Transverse colon (tissue), 4 donors: Measurements from ENCODE around the gene SULF2. TPM values are rescaled to one million over a fixed set of nuclear protein-coding genes. Genes with fewer than 3 reads are reported as not detected.

Experiments
- DNase-seq: peaks from one replicate; pipeline ENCODE4 v3.0.0-alpha.2; 2019
- H3K27ac ChIP-seq, 4 donors: fragments of 200-600 bp; sonication (generic); 2 replicates each; pipeline ENCODE4 v1.5.1; 2016 to 2018; ENCODE audit warnings: inconsistent platforms in 4 of 4
- H3K27me3 ChIP-seq: fragments of 200-600 bp; sonication (generic); 2 replicates; pipeline ENCODE4 v1.5.1; 2017; ENCODE audit warnings: inconsistent platforms
- H3K36me3 ChIP-seq, 4 donors: fragments of 200-600 bp; sonication (generic); 2 replicates each; pipeline ENCODE4 v1.5.1; 2017 to 2019; ENCODE audit warnings: inconsistent platforms in 4 of 4
- H3K4me1 ChIP-seq, 4 donors: fragments of 200-600 bp; sonication (generic); 2 replicates each; pipeline ENCODE4 v1.5.1; 2017 to 2020; ENCODE audit warnings: inconsistent platforms in 4 of 4
- H3K4me3 ChIP-seq, 4 donors: fragments of 200-600 bp; sonication (generic); 1 replicate in 1 of 4; 2 replicates in 3 of 4; pipeline versions ENCODE4 v1.5.1 to v1.6.1; 2017 to 2019; ENCODE audit warnings: inconsistent platforms in 4 of 4
- H3K9me3 ChIP-seq, 2 donors: fragments of 200-600 bp; sonication (generic); 2 replicates each; pipeline ENCODE4 v1.5.1; 2017 to 2019; ENCODE audit warnings: inconsistent platforms in 2 of 2
- EP300 ChIP-seq: sonication (generic); formaldehyde crosslinking; IDR thresholded peaks from one replicate; pipeline ENCODE4 v1.6.1; 2017; ENCODE audit warnings: antibody characterized with exemption, low read depth
- POLR2A ChIP-seq: fragments of 450-650 bp; IDR thresholded peaks from one replicate; pipeline ENCODE4 v1.6.1; 2016; ENCODE audit warnings: antibody characterized with exemption, mild to moderate bottlenecking, moderate library complexity
- POLR2AphosphoS5 ChIP-seq, 3 donors: sonication (generic); formaldehyde crosslinking; IDR thresholded peaks; one replicate each; pipeline ENCODE4 v1.6.1; 2016; ENCODE audit warnings: antibody characterized with exemption in 3 of 3
- WGBS, 2 donors: methylation state at CpG; one replicate each; pipeline ENCODE4 v1.1.5; 2018; ENCODE audit warnings: low coverage in 1 of 2; 5-methylcytosine and 5-hydroxymethylcytosine counted together
- in situ Hi-C, 4 donors: fragments of 200-750 bp; cut with MboI; loops; one replicate each; pipeline versions ENCODE4 v1.15.0 to v1.15.1; 2017; ENCODE audit warnings: low sequenced_read_pairs in 3 of 4, low pct_ligation_motif_present in 1 of 4, low pct_unique_long_range_greater_than_20kb in 1 of 4
- intact Hi-C: fragments of 100-400 bp; cut with DNase I; formaldehyde crosslinking; loops from one replicate; pipeline ENCODE4 v1.15.1; 2023; ENCODE audit warnings: low total_unique reads
- total RNA-seq, 4 donors: library from RNA; depleted of rRNA; stranded (reverse); fragments of >200 nt; gene quantifications; one replicate each; pipeline ENCODE4 v1.1.0, GENCODE V29; 2016
- TF ChIP-seq, protein P1 (sequence below), 5 experiments: fragments of 200-600 bp in 3 of 5; fragments of 450-650 bp in 2 of 5; sonication (generic) in 3 of 5; IDR thresholded peaks; 1 replicate in 2 of 5; 2 replicates in 3 of 5; pipeline ENCODE4 v1.5.1; 2016 to 2017; ENCODE audit warnings: antibody characterized with exemption in 5 of 5, inconsistent platforms in 3 of 5, mild to moderate bottlenecking in 2 of 5, moderate library complexity in 1 of 5

The SULF2 gene
- total RNA-seq, 4 donors from 2014 or later, result 103 to 257 (median 191) TPM

- Histone ChIP-seq H3K27ac (peak overlapping the region in 1 of 4 donors; percentile 22), H3K4me1 (peaks cover 0 to 10% (median 3%) of the 10 kb centered on the region in 4 donors), H3K4me3 (no peak overlapping the region), H3K27me3 (no peaks in the 10 kb centered on the region), H3K9me3 (no peaks in the 10 kb centered on the region), H3K36me3 (no peaks in the 10 kb centered on the region)
- no peak for TF ChIP-seq POLR2AphosphoS5 (IDR thresholded peaks at IDR 0.05)
- no peak for TF ChIP-seq EP300
- TF ChIP-seq, protein P1, sequence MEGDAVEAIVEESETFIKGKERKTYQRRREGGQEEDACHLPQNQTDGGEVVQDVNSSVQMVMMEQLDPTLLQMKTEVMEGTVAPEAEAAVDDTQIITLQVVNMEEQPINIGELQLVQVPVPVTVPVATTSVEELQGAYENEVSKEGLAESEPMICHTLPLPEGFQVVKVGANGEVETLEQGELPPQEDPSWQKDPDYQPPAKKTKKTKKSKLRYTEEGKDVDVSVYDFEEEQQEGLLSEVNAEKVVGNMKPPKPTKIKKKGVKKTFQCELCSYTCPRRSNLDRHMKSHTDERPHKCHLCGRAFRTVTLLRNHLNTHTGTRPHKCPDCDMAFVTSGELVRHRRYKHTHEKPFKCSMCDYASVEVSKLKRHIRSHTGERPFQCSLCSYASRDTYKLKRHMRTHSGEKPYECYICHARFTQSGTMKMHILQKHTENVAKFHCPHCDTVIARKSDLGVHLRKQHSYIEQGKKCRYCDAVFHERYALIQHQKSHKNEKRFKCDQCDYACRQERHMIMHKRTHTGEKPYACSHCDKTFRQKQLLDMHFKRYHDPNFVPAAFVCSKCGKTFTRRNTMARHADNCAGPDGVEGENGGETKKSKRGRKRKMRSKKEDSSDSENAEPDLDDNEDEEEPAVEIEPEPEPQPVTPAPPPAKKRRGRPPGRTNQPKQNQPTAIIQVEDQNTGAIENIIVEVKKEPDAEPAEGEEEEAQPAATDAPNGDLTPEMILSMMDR (IDR thresholded peaks at IDR 0.05), result no peak
- WGBS, 2 donors, result 88% methylated on average over 18 of the region's 19 CpGs; no CpG with 5 or more reads in 1 of the 2 donors
- no peak for DNase-seq
- in situ Hi-C loops (loop anchor here in 1 of 4 donors (10.0 kb wide), 1 partner anchor 932 kb away; no protein-coding TSS in a partner anchor), intact Hi-C loops (no loop called here)
These were observed 102.4 kb downstream of the SULF2 start for GRCh38 chr20:47682916-47683315.

GRCh38 chr20:47682028-47682783 is 103.1 kb downstream of the SULF2 start:
- Histone ChIP-seq H3K9me3 (no peaks in the 10 kb centered on the region), H3K27me3 (no peaks in the 10 kb centered on the region), H3K36me3 (no peaks in the 10 kb centered on the region), H3K4me3 (no peak overlapping the region), H3K27ac (peak overlapping the region in 2 of 4 donors; percentile 41 to 56), H3K4me1 (peaks cover 0 to 10% (median 3%) of the 10 kb centered on the region in 4 donors)
- in situ Hi-C loops (loop anchor here in 1 of 4 donors (10.0 kb wide), 1 partner anchor 933 kb away; no protein-coding TSS in a partner anchor), intact Hi-C loops (no loop called here)
- DNase-seq, result no peak
- TF ChIP-seq, protein P1 (IDR thresholded peaks at IDR 0.05), result no peak
- no peak for TF ChIP-seq POLR2A
- TF ChIP-seq POLR2AphosphoS5 (IDR thresholded peaks at IDR 0.05), result peak in 1 of 3 donors; percentile 57
- WGBS, 2 donors, result 66% methylated on average over 17 of the region's 22 CpGs; no CpG with 5 or more reads in 1 of the 2 donors

DNA sequence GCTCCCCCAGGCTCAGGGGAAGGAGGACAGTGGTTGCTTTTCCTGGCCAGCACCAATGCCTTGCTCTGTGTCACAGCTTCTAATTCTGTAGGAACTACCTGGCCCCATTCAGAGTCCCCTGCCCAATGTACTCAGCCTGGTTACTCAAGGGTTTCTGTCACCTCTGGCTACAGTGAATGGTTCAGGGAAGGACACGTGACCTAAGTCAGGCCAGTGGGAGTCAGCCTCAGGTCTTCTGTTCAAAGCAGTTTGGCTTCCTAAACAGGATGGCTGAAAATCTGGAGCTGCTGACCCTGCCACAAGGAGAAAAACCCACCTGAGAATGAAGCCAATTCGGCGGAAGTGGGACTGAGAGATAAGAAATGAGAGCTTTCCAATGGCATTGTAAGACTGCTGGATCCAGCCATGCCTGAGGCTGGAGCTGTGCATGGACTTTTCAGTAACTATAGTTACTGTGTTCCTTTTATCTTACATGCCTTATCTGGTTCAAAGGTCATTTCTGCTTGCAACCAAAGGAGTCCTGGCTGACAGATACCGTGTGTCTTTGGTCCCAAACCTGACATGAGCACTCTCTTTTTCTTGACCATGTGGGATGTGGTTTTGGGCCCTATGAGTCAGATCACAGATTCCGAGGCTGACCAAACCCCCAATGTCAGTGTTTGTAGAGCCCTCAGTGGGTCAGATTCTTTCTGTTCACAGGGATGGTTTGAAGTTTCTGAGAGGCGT is 104.3 kb downstream of the SULF2 start:
- in situ Hi-C loops, result loop anchor here in 1 of 4 donors (10.0 kb wide), 1 partner anchor 934 kb away; no protein-coding TSS in a partner anchor
- no peak for DNase-seq
- Histone ChIP-seq H3K4me3 (no peak overlapping the region), H3K9me3 (no peaks in the 10 kb centered on the region), H3K27ac (no peak overlapping the region), H3K36me3 (no peaks in the 10 kb centered on the region), H3K4me1 (peaks cover 0 to 10% (median 3%) of the 10 kb centered on the region in 4 donors), H3K27me3 (no peaks in the 10 kb centered on the region)
- no peak for TF ChIP-seq POLR2AphosphoS5 (IDR thresholded peaks at IDR 0.05)
- TF ChIP-seq, protein P1 (IDR thresholded peaks at IDR 0.05), result no peak
- no peak for TF ChIP-seq EP300
- no peak for TF ChIP-seq POLR2A
- intact Hi-C loops, result no loop called here
- 75% methylated on average over 6 of the region's 6 CpGs; no CpG with 5 or more reads in 1 of the 2 donors for WGBS, 2 donors

DNA sequence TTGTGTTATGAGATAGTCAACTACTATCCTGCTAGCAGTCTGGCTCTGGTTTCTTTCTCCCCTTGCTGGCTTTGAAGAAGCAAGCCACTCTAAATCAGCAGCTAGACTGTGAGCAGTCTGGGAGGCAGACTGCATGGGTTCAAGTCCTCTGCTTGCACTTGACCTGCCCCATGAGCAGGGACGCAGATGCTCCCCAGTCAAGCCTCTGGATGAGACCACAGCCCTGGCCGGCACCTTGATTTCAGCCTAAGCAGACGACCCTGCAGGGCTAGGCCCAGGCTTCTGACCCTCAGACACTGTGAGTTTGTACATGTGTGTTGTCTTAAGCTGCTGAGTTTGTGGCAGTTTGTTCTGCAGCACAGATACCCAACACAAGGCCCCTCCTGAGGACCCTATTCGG is 105.8 kb downstream of the SULF2 start:
- Histone ChIP-seq H3K27ac (no peak overlapping the region), H3K36me3 (no peaks in the 10 kb centered on the region), H3K4me1 (peaks cover 0 to 10% (median 3%) of the 10 kb centered on the region in 4 donors), H3K9me3 (no peaks in the 10 kb centered on the region), H3K4me3 (no peak overlapping the region), H3K27me3 (no peaks in the 10 kb centered on the region)
- in situ Hi-C loops, result no loop called here
- TF ChIP-seq, protein P1 (IDR thresholded peaks at IDR 0.05), result no peak
- TF ChIP-seq EP300, result no peak
- no peak for TF ChIP-seq POLR2AphosphoS5 (IDR thresholded peaks at IDR 0.05)
- no peak for TF ChIP-seq POLR2A
- no peak for DNase-seq
- intact Hi-C loops, result loop anchor here (5.0 to 10.0 kb wide), 2 partner anchors 105 to 943 kb away; partner anchors contain the start of gene SULF2
- 96 to 100% methylated on average over 1 to 4 of the region's 4 CpGs for WGBS, 2 donors
